Kidney glomerular epithelial cell (primary cell): ENCODE data around the gene COL13A1.
A peak's percentile ranks its signal among the peaks of the same experiment; 100 is the strongest.

Experiments
- DNase-seq: peaks from one replicate; lab custom pipeline; 2025; lab: John Stamatoyannopoulos, UW

The COL13A1 gene

DNA sequence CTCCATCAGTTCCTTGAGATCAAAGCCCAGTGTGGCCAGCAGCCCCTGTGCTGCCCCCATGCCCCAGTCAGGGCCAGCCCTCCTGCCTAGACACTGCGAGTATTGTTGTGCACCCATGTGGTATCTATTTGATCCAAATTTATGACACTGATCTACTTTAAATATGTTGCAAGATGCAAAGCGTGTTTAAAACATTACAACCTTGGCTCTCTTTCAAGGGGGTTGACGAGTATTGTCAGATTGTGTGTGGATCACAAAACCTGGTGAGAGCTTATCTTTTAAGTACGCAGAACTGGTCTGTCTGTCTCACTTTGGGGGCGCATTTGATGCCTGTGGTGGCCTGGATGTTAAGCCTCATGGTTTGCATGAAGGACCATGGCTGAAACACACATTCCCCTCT is 108.9 kb downstream of the COL13A1 start:
- no peak for DNase-seq

DNA sequence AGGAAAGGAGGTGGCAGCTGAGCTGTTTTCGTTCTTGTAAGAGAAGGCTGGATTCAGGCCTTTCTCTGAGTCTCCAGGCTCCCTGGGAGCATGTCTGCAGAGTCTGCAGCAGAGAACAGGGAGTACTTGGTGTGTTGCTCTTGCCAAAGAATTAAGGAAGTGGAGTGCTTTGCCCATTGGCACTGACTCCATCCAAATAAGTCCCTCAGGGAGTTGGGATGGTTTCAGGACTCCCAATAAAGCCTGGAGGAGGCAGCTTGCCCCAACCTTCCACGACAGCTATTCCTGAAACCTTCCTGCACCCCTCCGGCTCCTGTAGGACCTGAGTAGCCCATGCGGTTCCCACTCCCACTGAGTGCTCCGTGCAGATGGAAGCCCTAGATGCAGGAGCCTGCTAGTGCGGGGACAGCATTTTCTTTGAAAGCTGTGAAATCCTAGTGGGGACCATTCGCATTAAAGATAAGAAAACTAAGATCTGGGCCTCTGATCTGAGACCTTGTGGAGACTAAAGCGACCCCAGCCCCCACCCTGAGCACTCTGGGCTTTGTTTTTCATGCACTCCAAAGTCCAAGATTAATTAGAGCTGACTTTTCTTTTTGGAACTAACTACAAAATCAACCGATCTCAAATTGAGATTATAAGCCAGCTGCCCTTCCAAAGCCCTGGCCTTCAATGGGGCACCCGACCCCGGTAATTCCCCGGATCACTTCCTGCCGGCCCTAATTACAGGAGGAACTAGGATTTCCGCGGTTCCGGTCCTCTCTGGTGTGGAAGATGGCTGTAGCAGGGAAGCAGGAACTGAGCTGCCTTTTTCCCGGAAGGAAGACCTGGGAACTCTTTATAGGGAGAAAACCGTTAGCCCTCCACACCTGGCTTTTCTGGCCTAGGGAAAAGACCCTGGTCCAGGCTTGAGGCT is 110.2 kb downstream of the COL13A1 start:
- DNase-seq: no peak

GRCh38 chr10:69912589-69912988 is 110.9 kb downstream of the COL13A1 start:
- no peak for DNase-seq

- DNase-seq: no peak
Measured at GRCh38 chr10:69913606-69914382, 112.1 kb downstream of the COL13A1 start.

DNA sequence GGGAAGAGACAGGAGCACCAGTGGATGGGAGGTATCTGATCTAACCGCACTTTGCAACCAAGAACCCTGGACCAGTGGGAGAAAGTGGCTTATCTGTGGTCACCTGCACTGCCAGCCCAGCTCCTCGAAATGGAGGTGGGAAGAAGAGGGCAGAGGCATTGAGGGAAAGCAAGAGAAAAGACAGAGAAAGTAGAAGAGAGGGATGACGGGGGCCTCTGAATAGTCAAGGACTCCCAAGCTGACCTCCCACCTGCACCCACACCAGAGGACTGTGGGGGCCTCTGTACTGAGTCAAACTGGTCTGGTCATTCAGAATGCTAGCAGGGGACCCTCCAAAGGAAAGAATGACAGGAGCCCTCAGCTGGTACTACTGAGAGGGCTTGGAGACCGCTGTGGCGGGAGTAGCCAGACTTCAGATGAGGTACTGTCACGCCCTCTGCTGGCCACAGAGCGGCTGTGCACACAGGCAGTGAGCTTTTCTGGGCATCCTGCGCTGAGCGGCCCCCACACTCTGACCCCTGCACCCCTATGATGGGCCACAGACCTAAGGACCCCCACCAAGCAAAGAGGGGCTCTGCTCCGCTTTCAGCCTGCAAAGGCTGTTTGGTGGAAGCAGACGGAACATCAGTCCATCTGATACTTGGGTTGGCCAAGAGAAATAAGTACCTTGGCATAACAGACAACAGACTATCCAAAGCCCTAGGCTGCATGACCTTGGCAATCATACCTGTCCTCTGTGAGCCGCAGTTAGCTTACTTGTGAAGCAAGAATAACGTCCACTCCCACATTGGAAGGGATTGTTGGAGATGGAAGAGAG is 112.9 kb downstream of the COL13A1 start:
- DNase-seq: peak; percentile 19

DNA sequence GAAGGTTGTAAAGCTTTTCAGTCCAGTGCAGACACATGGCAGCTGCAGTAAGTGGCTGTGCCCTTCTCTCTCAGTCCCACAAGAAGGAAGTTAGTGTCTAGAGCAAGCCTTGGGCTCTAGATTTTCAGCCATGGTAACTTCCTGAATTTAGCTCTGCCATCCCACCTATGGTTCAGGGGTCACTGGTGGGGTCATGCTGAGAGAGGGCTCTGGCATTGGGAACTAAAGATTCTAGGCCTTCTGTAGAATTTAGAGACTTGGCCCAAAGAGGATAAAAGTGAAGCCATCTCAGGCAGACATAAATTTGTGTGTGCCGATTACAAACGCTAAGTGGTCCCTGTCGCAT is 113.5 kb downstream of the COL13A1 start:
- DNase-seq: no peak

DNA sequence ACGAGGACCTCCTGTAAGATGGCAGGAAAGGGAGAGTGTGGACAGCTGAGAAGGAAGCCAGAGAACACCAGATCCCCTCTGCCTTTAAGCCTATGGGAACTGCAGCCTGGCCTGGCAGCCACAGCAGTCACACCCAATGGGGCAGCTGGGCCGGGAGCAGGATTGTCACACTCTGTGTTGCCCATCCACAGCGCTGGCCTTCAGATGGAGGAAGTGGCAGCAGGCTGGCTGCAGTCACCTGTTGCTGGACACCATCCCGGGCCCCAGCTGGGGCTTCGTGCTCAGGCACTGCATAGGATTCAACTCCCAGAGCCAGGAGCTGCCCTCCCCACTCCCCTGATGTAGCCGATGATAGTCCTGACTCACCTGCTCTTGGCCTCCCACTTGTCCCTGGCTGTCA is 114.4 kb downstream of the COL13A1 start:
- no peak for DNase-seq

DNA sequence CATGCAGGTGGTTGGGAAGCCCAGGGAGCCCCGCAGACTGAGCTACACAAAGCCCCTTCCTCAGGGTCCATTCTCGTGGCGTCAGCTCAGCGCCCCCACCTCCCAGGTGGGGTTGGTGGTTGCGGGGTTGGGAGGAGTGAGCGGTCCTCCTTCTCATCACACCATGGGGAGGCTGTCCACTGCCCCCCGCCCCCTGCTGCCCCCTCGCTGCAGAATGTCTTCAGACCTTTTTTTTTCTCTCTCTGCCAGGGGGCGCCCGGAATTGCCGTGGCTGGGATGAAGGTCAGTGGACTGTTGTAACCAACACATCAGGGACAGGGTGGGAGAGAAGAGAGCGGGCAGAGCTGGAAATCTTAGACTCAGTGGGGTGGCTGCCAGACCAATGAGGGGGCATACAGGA is 116.3 kb downstream of the COL13A1 start:
- no peak for DNase-seq

GRCh38 chr10:69919250-69919649 is 117.5 kb downstream of the COL13A1 start:
- no peak for DNase-seq

GRCh38 chr10:69925111-69925510 is 123.4 kb downstream of the COL13A1 start:
- no peak for DNase-seq

- no peak for DNase-seq
Measured at GRCh38 chr10:69928339-69928738, 126.6 kb downstream of the COL13A1 start.

GRCh38 chr10:69929575-69929974 is 127.9 kb downstream of the COL13A1 start:
- DNase-seq: no peak

DNA sequence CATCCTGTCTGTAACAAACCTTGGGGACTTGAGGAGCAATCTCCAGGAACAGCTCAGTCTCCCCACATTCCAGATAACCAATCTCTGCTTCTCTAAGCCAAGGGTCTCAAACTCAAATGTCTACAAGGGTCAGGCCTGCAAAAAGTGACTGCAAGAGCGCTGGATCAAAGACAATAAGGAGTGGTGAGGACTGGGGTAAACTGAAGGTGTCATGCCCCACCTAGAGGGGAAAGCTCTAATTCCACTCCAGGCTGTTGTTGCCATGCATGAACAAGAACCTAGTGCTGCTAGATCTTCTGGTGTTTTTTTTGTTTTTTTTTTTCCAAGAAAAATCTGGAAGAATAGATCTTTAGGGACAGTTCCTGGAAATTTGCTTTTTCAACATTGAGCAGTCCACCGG is 133.1 kb downstream of the COL13A1 start:
- DNase-seq: no peak

DNA sequence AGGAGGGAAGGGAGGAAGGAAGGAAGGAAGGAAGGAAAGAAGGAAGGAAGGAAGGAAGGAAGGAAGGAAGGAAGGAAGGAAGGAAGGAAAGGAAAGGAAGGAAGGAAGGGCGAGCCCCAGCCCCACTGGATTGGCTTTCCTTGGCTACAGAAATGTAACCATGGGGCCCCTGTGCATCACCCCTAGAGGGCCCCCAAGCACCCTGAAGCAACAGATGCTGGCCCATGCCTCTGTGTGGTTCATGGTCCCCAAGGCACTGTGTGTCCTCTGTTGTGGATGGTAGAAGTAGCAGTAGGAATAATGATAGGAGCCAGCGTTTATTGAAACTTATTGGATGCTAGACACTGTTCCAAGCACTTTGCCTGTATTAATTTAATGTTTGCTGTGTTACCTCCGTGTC is 134.4 kb downstream of the COL13A1 start:
- DNase-seq: no peak

DNA sequence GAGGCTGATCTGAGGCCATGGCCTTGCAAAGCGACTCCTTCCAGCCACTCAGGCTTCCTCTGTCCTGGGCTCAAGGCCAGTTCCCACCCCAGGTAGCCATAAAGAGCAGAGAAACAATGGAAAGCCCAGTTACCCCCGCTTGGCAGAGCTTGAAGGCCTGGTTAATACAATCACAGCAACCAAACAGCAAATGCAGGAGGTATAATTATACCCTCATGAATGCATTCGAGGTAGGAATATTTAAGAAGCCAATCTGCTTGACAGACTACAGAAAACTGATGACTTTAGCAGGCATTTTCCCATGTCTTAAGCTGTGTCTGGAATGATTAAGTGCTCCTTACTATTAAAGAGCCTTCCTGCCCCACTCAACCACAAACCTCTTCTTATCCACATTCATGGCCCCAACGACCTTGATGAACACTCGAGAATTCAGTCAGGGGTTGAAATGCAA is 136.9 kb downstream of the COL13A1 start:
- DNase-seq: no peak

- no peak for DNase-seq
Measured at GRCh38 chr10:69939061-69939460, 137.4 kb downstream of the COL13A1 start.

DNA sequence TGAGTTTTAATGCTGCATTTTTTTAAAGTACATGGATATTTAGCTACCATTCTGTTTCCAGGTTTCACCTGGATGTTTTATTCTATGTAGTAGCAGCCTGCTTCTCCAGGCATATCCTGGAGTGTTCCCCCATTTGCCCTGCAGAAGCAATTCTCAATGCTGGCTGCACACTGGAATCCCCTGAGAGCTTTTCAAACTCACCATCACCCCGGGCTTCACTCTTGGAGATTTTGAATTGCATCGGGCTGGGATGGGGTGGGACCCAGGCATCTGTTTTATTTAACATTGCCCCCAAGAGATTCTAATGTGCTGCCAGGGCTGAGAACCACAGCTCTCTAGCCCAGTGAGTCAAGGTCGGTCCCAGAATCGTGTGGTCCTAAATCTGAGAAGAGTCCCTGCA is 137.8 kb downstream of the COL13A1 start:
- DNase-seq: no peak

- no peak for DNase-seq
Measured at GRCh38 chr10:69941730-69942129, 140.0 kb downstream of the COL13A1 start.

DNA sequence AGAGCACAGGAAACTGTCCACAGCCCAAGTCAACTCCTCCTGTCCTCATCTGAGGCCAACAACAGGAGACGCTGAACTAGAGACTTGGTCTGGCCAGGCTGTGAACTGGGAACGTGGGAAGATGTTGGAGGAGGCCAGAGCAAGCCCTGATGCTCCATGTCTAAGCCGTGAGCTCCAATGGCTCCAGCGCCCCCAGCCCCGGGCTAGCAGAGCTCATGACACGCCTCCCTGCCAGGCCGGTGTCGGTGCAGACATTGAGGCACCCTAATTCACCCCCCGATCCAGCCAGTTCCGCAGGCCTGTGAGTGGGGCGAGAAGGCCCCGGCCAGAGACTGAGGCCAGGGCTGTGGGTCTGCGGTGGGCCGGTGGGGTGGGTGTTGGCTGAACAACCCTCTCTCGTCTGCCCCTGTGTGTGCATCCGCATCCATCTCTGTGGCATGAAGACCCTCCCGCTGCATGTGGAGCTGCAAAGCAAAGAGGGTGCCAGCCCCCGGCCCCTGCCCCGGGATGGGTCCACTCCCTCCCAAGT is 141.7 kb downstream of the COL13A1 start:
- no peak for DNase-seq

GRCh38 chr10:69944761-69945160 is 143.1 kb downstream of the COL13A1 start:
- DNase-seq: no peak

- no peak for DNase-seq
Measured at GRCh38 chr10:69948261-69948660, 146.6 kb downstream of the COL13A1 start.

DNA sequence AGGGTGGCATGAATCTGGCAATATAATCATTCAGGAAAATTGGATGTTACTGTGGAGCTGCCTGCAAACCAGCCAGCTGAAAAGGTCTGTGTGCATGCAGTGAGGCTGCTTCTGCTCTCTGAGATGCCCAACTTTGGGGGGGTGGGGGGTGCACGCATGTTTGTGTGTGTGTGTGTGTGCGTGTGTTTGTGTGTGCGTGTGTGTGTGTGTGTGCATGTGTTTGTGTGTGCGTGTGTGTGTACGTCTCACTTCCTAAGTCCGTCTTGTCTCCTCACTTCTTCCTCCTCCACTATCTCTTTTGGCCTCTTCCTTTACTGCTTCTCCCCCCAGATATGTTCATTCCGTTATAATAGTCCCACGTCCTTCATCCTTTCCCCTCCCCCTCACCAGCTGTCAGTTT is 148.1 kb downstream of the COL13A1 start:
- no peak for DNase-seq
